HG03457 (cell line): ENCODE results near the gene RLF.
"Not testable (repeated sequence)": the region's sequence is repeated elsewhere in the genome, so short reads cannot be mapped to it uniquely, and the experiment has no call there.

Experiments
- ATAC-seq: cut with Tn5 transposase; IDR thresholded peaks from one replicate; pipeline ENCODE4 v1.9.1; 2021; ENCODE audit warnings: moderate number of reproducible peaks; ENCODE audit not compliant: unreplicated experiment

RLF gene

DNA sequence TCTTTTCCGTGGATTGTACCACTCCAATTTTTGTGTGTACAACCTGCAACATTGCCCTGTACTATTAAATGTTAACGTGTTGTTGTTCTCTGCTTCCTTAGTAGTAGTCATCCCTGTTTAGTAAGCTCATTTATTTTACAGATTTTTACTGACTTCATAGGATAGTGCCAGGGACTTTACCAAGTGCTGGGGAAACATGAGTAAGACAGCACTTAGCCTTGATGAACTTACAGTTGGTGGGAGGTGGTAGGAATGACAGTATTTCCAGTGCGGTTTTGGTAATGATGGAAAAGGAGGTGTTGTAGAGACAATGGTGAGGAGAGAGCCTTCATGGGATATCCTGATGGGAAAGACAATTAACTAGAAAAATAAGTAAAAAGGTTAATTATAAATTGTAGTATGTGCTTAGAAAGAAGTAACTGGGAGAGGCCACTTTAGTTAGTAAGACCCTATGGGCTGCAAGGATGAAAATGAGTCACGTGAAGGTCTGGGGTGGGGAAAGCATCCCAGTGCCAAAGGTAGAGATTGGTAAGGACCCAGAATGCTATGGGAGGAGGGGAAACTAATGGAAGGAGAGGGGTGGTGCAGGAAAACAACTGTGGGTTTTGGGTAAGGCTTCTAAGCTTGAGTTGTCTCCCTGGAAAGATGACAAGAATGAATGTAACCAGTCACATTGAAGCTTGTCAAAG lies 1.7 kb downstream of the RLF start:
- ATAC-seq, result no peak

DNA sequence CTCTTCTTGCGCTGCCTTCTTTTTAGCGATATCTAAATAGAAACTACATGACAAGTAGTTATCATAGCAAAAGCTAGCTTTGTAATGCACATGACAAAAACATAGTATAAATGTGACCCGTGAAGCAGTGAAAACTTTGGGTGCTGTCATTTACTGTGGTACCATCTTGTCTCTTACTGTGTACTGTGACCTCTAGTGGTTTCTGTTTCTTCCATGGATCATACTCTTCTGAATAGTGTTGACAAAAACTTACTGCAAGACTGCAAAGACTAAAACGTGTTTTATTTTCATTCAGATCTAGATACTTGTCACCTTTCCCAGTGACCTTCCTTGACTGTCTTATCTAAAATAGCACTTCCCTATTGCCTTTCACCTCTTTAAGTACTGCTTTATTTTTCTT lies 6.1 kb downstream of the RLF start:
- ATAC-seq, result no peak

DNA sequence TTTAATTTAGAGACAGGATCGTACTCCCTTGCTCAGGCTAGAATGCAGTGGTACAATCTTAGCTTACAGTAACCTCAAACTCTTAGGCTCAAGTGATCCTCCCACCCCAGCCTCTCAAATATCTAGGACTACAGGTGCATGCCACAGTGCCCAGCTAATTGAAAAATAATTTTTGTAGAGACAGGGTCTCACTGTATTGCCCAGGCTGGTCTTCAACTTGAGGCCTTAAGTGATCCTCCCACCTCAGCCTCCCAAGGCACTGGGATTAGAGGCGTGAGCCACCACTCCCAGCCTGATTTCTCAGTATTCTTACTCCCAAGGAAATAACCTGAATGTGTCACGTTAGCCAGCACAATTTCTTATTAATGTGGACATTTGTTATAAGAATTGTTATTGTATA lies 9.8 kb downstream of the RLF start:
- ATAC-seq, result no peak

DNA sequence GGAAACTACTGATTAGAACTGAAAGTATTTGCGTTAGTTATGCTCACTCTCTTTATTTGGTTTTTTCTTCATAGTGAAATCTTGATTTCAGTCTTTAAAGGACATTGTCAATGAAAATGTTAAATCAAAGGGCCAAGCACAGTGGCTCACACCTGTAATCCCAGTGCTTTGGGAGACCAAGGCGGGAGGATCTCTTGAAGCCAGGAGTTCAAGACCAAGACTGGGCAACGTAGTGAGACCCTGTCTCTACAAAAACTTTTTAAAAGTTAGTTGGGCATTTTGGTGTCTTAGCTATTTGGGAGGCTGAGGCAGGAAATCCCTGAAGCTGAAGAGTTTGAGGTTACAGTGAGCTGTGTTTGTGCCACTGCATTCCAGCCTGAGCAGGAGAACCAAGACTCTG lies 13.6 kb downstream of the RLF start:
- no peak for ATAC-seq

GRCh38 chr1:40176989-40177388 lies 15.8 kb downstream of the RLF start:
- ATAC-seq, result not testable (repeated sequence)

DNA sequence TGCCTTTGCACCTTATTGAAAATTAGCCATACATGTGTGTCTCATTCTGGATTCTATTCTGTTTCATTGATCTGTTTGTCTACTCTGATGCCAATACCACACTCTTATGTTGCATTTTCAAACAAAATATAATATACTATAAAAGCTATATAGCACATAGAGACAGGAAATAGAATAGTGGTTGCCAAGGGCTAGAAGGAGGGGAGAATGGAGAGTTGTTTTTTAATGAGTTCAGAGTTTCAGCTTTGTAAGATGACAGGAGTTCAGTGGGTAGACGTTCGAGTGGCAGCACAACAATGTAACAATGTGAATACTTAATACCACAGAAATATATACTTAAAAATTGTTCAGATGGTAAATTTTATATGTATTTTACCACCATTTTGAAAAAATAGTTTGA lies 17.0 kb downstream of the RLF start:
- no peak for ATAC-seq

- ATAC-seq, result no peak
Observed at GRCh38 chr1:40179496-40180089, 18.4 kb downstream of the RLF start.

DNA sequence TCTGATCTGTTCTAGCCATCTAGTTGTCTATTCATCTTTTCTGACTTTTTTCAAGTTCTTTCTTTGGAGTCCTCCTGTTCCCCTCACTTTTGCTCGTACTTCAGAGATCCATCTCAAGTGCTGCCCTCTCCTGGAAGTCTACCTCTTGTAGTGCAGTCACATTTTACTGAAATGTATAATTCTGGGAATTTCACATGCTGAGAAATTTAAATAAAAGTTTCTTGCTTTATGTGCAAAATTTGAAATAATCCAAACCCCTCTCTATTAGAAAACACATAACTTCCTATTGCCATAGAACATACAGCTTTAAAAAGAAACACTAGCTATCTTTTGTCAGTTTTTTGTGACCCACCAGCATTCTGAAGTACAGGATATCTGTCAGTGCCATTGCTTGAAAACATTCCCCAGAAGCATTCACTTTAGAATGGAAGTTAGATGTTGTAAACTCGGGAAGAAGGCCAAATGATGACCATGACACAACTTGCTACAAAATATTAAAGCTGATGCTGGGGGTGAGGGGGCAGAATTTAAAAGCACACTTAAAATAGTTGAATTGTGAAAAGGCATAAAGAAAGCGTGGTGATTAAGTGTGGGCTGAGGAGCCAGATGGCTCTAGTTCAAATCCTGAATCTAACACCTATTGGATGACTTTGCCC lies 22.0 kb downstream of the RLF start:
- ATAC-seq, result no peak

DNA sequence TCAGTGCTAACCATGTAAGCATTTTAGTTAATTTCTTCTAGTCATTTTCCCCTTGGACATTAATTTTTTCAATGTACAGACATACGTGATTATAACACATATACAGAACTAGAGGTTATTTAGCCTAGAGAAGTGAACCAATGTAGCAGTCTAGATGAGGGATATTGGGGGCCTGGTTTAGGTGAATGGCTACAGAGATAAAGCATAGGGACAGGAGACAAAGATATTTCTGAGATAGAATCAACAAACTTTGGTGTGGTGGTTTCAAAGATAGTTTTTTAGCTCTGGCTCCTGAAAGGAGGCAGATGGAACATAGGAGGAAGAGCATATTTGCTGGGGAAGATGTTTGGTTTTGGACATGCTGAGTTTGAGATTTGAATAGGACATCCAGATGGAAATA lies 23.0 kb downstream of the RLF start:
- no peak for ATAC-seq

GRCh38 chr1:40185951-40186864 lies 25.0 kb downstream of the RLF start:
- ATAC-seq, result peak; percentile 84

- ATAC-seq, result no peak
Observed at GRCh38 chr1:40187399-40187798, 26.2 kb downstream of the RLF start.

GRCh38 chr1:40194639-40195038 lies 33.5 kb downstream of the RLF start:
- not testable (repeated sequence) for ATAC-seq

- no peak for ATAC-seq
Observed at GRCh38 chr1:40197656-40198055, 36.5 kb downstream of the RLF start.

- ATAC-seq, result no peak
Observed at GRCh38 chr1:40199126-40199525, 37.9 kb downstream of the RLF start.

- ATAC-seq, result no peak
Observed at GRCh38 chr1:40204856-40205255, 43.7 kb downstream of the RLF start.

- ATAC-seq, result no peak
Observed at GRCh38 chr1:40210511-40211204, 49.5 kb downstream of the RLF start.

DNA sequence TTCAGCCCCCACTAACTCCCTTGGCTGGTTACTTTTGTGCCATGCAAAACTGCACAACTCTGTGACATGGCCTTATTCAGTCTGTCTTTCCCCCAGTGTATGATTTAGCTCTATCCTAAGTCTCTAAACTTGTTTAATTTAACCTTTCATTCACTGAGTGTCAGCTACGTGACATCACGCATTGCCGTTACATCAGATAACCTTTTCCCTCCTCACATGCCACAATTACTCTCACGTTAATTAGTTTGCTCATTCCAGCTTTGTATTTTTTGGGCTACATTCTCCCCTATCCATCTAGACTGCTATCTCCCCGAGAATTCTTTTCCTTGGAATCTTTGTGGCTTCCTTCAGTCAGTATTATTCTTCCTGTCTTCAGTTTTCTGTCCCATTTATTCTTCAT lies 57.1 kb downstream of the RLF start:
- ATAC-seq, result no peak

GRCh38 chr1:40221471-40221905 lies 60.3 kb downstream of the RLF start:
- ATAC-seq, result not testable (repeated sequence)

- ATAC-seq, result no peak
Observed at GRCh38 chr1:40221977-40222772, 61.0 kb downstream of the RLF start.

DNA sequence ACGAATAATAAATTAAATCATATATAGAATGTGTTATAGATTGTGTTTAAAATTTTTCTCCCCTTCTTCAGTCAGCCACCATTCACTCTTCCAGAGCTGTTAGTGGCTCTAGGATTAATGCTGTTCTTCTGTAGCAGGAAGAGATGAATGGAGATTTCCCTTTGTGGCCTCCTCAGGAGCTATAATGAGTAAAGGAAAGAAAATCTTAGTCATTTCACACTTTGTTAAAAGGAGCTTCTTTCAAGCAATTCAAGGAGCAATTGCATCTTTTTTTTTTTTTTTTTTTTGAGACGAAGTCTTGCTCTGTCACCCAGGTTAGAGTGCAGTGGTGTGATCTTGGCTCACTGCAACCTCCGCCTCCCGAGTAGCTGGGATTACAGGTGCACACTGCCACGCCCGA lies 62.9 kb downstream of the RLF start:
- no peak for ATAC-seq
